ENCODE data around the gene C6orf132.

C6orf132 gene

DNA sequence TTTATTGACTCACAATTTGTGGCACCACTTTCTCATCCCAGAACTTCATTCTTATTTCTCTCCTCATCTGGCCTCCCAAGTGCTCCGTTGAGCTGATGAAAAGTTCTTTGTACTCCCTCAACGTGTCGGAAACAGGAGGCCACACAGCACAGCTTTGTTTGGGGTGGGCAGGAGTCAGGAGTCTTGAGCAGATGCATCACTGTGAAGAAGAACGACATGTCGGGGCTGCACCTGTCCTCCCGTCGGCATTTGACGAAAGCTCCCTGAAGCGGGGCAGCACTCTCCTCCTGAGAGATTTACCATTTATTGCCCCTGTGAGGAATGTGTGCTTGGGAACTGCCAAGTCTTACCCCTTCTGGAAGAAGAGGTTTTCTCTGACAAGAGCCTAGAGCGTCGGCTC lies 64.0 kb downstream of the C6orf132 start:
- no peak for DNase-seq (ENCODE audit: low read depth)

- peak; percentile 25 for DNase-seq (ENCODE audit: low read depth)
These were observed 67.1 kb downstream of the C6orf132 start for GRCh38 chr6:42075159-42075838.

- DNase-seq (ENCODE audit: low read depth): no peak
These were observed 69.1 kb downstream of the C6orf132 start for GRCh38 chr6:42073287-42073686.

DNA sequence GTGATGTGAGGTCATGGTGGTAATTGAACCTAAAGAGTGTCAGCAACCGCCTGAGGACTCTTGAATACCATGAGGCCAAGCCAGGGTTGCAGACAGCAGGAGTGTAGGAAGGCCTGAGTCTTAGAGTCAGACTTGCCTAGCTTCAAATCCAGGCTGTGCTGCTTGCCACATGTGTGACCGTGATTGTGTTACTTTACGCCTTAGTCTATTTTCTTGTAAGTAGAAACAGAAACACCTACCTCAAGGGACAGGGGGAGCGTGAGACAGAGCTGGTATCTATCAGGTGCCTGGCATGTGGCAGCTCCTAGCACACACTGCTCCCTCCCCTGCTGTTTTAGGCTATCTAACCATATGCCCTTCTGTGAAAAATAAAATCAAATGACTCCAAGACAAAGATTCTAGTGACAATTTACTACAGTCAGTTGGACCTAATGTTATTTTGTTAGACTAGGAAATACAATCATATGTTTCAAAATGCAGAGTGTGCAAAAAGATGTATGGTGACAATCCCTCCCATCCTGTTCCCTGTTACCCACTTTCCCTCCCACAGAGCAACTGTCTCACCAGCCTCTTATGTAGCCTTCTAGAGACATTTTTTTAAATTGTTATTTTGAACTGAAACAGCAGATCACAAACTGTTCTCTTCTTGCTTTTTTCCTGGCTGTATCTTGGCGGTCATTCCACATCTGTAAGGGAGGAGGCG lies 70.4 kb downstream of the C6orf132 start:
- no peak for DNase-seq (ENCODE audit: low read depth)

GRCh38 chr6:42068872-42069522 lies 73.4 kb downstream of the C6orf132 start:
- no peak for DNase-seq (ENCODE audit: low read depth)

GRCh38 chr6:42068173-42068572 lies 74.2 kb downstream of the C6orf132 start:
- no peak for DNase-seq (ENCODE audit: low read depth)

DNA sequence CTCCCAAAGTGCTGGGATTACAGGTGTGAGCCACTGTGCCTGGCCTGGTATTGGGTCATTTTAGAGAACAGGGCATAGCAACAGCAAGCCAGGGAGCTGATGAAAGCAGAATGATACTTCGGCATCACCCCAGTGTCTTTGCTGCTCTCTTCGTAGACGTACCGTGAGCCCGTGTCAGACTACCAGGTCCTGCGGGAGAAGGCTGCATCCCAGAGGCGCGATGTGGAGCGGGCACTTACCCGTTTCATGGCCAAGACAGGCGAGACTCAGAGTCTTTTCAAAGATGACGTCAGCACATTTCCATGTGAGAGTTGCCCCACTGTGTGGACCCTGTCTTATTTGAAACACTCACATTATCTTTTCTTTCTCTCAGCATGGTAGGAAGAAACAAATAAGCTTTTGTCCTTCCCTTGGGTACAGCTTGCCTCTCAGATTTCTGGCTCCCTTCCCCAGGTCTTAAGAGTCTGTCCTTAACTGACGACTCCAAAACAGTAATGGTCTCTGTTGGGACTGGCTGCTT lies 76.2 kb downstream of the C6orf132 start:
- no peak for DNase-seq (ENCODE audit: low read depth)

DNA sequence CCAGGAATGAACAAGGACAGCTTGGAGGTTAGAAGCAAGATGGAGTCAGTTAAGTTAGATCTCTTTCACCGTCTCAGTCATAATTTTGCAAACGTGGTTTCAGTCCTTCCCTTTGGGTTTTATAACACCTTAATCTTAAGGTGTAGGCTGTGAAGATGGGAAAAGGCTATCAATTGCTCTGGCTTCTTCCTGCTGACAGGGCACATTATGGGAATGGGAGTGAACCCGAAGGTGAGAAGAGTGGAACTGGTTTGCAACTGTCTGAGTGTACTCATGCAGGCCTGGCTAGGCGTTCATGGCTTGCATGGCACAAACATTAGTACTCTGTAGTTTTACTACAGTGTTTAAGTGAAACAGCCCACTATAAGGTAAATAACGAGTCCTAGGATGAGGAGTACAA lies 82.7 kb downstream of the C6orf132 start:
- no peak for DNase-seq (ENCODE audit: low read depth)

DNA sequence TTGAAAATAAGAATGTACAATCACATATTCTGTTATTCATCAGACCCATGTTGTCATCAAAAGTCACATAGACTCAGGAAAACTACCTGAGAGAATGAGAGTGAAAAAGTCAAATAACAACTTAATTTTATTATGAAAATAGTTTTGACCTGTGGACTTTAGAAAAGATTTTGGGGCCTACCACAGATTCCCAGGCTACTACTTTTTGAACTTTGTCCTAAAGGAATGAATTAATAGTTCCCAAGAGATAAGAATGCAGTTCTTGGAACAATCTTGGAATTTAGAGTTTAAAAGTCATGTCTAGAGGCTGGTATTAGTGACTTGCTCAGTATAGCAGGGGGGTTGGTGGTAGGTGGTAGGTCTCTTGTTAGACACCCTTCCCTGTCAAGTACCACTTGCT lies 88.8 kb downstream of the C6orf132 start:
- DNase-seq (ENCODE audit: low read depth): no peak

DNA sequence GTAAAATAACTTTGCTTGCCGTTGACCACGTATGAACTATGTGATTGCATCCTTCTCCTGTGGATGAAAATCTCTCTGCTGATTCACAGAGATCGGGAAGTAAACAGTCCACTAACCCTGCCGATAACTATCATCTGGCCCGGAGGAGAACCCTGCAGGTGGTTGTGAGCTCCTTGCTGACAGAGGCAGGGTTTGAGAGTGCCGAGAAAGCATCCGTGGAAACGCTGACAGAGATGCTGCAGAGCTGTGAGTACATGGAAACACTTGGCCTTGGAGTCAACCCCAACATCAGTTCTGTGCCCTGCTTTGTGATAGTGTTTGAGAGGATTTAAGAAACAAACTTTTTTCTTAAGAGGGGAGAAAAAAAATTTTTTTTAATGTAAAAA lies 91.2 kb downstream of the C6orf132 start:
- no peak for DNase-seq (ENCODE audit: low read depth)
